C4-2B (cell line): ENCODE data around the gene PLCG2.

Experiments used
- H3K27ac ChIP-seq: fragments of 450-650 bp; 2 replicates; pipeline ENCODE4 v1.5.1; 2017
- ZFX ChIP-seq: fragments of 450-650 bp; IDR thresholded peaks from 2 replicates; pipeline ENCODE4 v1.6.1; 2017
- TF ChIP-seq, protein P1 (sequence below): fragments of 450-650 bp; conservative IDR thresholded peaks from 2 replicates; pipeline ENCODE4 v1.5.1; 2017; ENCODE audit warnings: mild to moderate bottlenecking

Gene PLCG2

DNA sequence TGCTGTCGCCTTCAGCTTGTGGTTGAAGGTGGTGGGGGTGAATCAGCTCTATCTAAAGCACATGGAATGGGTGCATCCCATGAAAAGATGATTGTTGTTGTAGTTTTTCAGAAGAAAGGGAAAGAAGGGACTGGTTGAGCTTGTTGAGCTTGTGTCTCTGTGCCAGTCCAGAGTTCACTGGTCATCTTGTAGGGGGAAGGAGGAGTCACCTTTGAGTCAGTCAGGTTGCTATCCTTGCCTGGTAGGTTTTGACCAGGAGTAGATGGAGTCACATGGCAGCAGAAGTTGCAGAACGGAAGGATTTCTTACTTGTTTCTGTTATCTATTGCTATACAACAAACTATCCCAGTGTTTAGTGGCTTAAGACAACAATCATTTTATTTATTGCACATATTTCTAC lies 73.3 kb downstream of the PLCG2 start:
- no peak for TF ChIP-seq ZFX
- TF ChIP-seq, protein P1, sequence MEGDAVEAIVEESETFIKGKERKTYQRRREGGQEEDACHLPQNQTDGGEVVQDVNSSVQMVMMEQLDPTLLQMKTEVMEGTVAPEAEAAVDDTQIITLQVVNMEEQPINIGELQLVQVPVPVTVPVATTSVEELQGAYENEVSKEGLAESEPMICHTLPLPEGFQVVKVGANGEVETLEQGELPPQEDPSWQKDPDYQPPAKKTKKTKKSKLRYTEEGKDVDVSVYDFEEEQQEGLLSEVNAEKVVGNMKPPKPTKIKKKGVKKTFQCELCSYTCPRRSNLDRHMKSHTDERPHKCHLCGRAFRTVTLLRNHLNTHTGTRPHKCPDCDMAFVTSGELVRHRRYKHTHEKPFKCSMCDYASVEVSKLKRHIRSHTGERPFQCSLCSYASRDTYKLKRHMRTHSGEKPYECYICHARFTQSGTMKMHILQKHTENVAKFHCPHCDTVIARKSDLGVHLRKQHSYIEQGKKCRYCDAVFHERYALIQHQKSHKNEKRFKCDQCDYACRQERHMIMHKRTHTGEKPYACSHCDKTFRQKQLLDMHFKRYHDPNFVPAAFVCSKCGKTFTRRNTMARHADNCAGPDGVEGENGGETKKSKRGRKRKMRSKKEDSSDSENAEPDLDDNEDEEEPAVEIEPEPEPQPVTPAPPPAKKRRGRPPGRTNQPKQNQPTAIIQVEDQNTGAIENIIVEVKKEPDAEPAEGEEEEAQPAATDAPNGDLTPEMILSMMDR: no peak
- H3K27ac ChIP-seq: no peak overlapping the region

DNA sequence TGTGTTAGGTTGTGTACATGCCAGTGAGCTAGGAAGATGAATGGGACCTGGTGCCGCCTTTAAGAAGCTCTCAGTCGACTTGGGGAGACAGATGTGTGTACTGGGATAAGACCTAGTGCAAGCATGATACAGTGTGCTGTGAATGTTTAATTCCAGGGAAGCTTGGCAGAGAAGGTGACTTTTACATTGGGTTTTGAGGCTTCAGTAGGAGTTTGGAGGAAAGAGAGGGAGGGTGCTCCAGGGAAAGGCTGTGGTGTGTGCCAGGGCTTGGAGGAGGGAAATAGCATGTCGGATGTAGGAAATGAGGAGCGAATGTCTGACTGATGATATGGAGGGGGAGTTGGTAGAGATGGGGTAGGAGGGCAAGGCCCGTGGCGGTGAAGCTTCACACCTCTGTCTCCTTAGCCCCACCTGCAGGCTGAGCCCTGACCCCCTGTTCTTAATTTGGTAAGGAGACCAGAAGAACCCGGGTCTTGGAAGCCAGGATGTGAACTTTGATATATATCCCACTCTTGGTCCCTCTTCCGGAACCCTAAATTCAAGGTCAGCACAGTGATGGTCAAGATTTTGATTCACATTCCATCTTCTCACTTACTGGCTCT lies 76.6 kb downstream of the PLCG2 start:
- H3K27ac ChIP-seq: no peak overlapping the region
- no peak for TF ChIP-seq ZFX
- TF ChIP-seq, protein P1: no peak

DNA sequence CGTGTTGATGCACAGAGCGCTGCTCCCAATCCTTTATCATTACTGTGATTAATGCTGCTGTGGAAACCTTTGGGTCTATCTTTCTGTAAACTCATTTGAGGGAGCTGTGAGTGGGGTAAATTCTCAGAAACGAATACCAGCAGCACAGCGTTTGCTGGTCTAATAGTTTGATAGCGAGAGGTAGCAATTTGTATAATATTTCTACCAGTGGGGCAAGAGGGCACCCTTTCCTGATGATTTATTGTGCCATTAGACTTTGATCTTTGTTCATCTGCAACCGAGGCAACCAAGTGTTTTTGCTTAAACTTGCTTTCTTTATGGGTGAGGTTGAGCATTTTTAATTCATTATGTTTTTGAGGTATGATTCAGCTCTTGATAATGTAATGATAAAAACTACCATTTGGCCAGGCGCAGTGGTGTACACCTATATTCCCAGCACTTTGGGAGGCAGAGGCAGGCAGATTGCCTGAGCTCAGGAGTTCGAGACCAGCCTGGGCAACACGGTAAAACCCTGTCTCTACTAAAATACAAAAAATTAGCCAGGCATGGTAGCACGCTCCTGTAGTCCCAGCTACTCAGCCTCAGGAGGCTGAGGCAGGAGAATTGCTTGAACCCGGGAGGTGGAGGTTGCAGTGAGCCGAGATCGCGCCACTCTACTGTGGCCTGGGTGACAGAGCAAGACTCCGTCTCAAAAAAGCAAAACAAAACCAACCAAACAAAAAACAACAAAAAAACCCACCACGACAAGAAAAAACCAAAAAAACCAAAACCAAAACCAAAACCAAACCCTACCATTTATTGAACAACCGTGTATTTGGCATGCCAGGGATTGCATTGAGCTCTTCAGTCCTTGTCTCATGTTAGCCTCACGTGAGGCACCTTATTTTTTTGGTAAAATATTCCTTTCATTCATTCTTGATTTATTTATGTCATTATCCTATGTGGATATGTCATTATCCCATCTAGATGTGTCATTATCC lies 81.5 kb downstream of the PLCG2 start:
- no peak overlapping the region for H3K27ac ChIP-seq
- no peak for TF ChIP-seq ZFX
- TF ChIP-seq, protein P1: no peak

DNA sequence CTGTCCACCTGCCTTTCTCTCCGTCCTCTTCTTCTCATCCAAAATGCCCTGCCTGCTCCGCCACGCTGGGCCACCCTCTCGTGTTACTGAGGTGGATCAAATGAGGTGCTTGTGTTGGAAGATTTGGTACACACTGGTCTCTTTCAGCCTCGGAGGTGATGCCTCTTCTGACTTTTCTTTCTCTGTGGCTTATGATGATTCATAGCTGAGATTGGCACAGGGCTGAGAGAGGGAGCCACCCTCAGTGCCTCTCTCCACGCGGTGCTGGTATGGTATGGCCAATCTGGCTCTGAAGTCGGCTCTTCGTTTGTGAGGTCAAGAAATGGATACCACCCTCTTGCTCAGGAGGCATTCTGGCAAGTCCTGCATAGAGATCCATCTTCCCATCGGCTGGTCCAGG lies 82.4 kb downstream of the PLCG2 start:
- H3K27ac ChIP-seq: no peak overlapping the region
- no peak for TF ChIP-seq ZFX
- TF ChIP-seq, protein P1: no peak

DNA sequence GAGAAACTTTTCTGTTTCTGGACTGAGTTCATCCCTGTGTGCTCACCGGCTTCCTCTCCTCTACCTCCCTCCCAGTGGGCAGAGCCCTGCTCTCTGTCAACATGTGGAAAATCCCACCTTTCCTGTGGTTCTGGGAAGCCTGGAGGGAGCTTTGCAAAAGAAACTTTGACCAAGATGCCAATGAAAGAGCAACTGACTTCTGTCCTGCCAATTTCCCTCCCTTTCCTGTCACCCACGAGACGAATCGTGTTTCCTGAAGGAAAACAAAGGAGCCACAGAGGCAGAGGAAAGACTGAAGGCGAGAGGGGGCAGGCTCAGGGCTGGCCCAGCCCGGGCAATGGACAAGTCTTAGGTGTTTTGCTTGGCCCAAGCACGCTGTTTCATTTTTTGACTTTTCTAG lies 82.8 kb downstream of the PLCG2 start:
- H3K27ac ChIP-seq: no peak overlapping the region
- no peak for TF ChIP-seq ZFX
- TF ChIP-seq, protein P1: no peak

GRCh38 chr16:81863630-81864352 lies 84.7 kb downstream of the PLCG2 start:
- TF ChIP-seq ZFX: no peak
- TF ChIP-seq, protein P1: no peak

More at GRCh38 chr16:81863630-81864352, 84.7 kb downstream of the PLCG2 start:
- no peak overlapping the region for H3K27ac ChIP-seq
